ENCODE data around the gene TGIF1. TPM values are rescaled to one million over a fixed set of nuclear protein-coding genes. Genes with fewer than 3 reads are reported as not detected.

The TGIF1 gene
- total RNA-seq, 2 donors from 2014 or later, result 17.1 to 23.1 TPM

DNA sequence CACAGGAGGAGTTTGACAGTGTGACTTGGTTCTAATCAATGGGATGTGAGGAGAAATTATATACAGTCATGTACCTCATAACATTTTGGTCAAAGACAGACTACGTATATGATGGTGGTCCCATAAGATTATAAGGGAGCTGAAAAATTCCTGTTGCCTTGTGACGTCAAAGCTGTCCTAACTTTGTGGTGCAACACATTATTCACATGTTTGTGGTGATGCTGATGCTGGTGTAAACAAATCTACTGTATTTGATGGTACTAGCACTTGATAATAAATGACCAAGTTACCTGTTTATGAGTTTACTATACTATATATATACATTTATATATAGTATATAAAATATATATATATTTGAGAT lies 29.1 kb upstream of the TGIF1 start:
- intact Hi-C loops (cut with DNase I), result no loop called here
- Histone ChIP-seq H3K4me1 (no peaks in the 10 kb centered on the region), H3K27me3 (no peaks in the 10 kb centered on the region), H3K36me3 (replicated peaks in 1 of 2; ENCODE audit: insufficient read depth in 1 of 2, low read depth in 2 of 2) (no peaks in the 10 kb centered on the region), H3K4me3 (no peak overlapping the region), H3K27ac (no peak overlapping the region), H3K9me3 (no peaks in the 10 kb centered on the region)
- WGBS, 2 donors, result 84 to 89% methylated on average over 2 of the region's 2 CpGs
- no peak for TF ChIP-seq POLR2A (IDR thresholded peaks at IDR 0.05)
- TF ChIP-seq, protein P1, sequence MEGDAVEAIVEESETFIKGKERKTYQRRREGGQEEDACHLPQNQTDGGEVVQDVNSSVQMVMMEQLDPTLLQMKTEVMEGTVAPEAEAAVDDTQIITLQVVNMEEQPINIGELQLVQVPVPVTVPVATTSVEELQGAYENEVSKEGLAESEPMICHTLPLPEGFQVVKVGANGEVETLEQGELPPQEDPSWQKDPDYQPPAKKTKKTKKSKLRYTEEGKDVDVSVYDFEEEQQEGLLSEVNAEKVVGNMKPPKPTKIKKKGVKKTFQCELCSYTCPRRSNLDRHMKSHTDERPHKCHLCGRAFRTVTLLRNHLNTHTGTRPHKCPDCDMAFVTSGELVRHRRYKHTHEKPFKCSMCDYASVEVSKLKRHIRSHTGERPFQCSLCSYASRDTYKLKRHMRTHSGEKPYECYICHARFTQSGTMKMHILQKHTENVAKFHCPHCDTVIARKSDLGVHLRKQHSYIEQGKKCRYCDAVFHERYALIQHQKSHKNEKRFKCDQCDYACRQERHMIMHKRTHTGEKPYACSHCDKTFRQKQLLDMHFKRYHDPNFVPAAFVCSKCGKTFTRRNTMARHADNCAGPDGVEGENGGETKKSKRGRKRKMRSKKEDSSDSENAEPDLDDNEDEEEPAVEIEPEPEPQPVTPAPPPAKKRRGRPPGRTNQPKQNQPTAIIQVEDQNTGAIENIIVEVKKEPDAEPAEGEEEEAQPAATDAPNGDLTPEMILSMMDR (IDR thresholded peaks at IDR 0.05), result no peak
- DNase-seq, result no peak
- no peak for ATAC-seq

GRCh38 chr18:3422905-3423304 lies 27.1 kb upstream of the TGIF1 start:
- DNase-seq (no peak), ATAC-seq (no peak)
- no peak overlapping the region for H3K27ac ChIP-seq
- H3K27me3 ChIP-seq, result no peaks in the 10 kb centered on the region
- H3K4me1 ChIP-seq, result no peaks in the 10 kb centered on the region
- no peaks in the 10 kb centered on the region for H3K9me3 ChIP-seq
- intact Hi-C loops (cut with DNase I), result no loop called here
- WGBS, 2 donors, result 92 to 97% methylated on average over 9 to 10 of the region's 10 CpGs
- no peaks in the 10 kb centered on the region for H3K36me3 ChIP-seq (replicated peaks in 1 of 2; ENCODE audit: insufficient read depth in 1 of 2, low read depth in 2 of 2)
- TF ChIP-seq, protein P1 (IDR thresholded peaks at IDR 0.05), result no peak
- TF ChIP-seq POLR2A (IDR thresholded peaks at IDR 0.05), result no peak
- no peak overlapping the region for H3K4me3 ChIP-seq

DNA sequence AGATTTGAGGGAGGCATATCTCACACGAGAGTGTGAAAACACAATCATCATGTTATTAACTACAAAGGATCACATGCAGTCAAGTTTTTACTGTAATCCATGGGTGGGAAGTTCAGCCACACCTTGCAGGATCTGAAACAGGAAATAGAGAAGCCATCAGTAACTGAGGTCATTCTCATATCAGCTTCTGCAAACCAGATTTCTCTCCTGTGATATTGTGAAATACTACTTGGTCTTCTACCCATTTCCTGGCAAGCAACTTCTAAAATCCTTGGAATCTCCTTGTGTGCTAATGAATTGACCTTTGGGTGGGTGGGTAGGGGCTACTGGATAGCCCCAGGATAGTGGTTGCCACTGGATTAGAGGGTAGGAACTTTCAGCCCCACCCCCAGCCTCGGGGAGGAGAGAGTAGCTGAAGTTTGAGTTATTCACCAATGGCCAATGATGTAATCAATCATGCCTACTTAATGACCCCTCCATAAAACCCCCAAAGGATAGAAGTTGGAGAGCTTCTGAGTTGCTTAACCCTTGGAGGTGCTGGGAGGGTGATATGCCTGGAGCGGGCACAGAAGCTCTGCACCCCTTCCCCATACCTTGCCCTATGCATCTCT lies 25.6 kb upstream of the TGIF1 start:
- no peaks in the 10 kb centered on the region for H3K36me3 ChIP-seq (replicated peaks in 1 of 2; ENCODE audit: insufficient read depth in 1 of 2, low read depth in 2 of 2)
- H3K4me1 ChIP-seq, result no peaks in the 10 kb centered on the region
- no peak overlapping the region for H3K27ac ChIP-seq
- no peak for DNase-seq
- WGBS, 2 donors, result 41 to 54% methylated on average over 3 of the region's 3 CpGs
- TF ChIP-seq, protein P1 (IDR thresholded peaks at IDR 0.05), result no peak
- TF ChIP-seq POLR2A (IDR thresholded peaks at IDR 0.05), result no peak
- no peak overlapping the region for H3K4me3 ChIP-seq
- H3K9me3 ChIP-seq, result no peaks in the 10 kb centered on the region
- H3K27me3 ChIP-seq, result no peaks in the 10 kb centered on the region
- no peak for ATAC-seq
- intact Hi-C loops (cut with DNase I), result no loop called here

DNA sequence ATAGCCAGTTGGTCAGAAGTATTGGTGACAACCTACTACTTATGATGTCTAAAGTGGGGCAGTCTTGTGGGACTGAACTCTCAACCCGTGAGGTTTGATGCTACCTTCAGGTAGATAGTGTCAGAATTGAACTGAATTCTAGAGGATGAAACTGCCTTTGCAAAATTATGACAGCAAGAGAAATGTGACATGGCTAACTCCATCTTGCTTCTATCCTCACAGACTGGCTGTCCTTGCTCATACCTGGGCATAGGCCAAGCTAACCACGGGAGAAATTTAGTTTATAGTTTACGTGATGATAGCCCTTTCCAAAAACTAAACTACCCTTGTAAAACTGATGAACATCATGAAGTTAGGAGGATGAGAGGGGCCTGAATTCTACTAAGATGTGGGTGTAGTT lies 24.9 kb upstream of the TGIF1 start:
- no peak overlapping the region for H3K4me3 ChIP-seq
- DNase-seq, result no peak
- intact Hi-C loops (cut with DNase I), result no loop called here
- H3K36me3 ChIP-seq (replicated peaks in 1 of 2; ENCODE audit: insufficient read depth in 1 of 2, low read depth in 2 of 2), result no peaks in the 10 kb centered on the region
- no peaks in the 10 kb centered on the region for H3K4me1 ChIP-seq
- H3K27ac ChIP-seq, result no peak overlapping the region
- WGBS, 2 donors, result 86 to 87% methylated on average over 3 of the region's 3 CpGs
- H3K9me3 ChIP-seq, result no peaks in the 10 kb centered on the region
- no peak for ATAC-seq
- TF ChIP-seq, protein P1 (IDR thresholded peaks at IDR 0.05), result no peak
- TF ChIP-seq POLR2A (IDR thresholded peaks at IDR 0.05), result no peak
- no peaks in the 10 kb centered on the region for H3K27me3 ChIP-seq

- H3K9me3 ChIP-seq, result no peaks in the 10 kb centered on the region
- ATAC-seq (no peak), DNase-seq (no peak)
- intact Hi-C loops (cut with DNase I), result no loop called here
- H3K4me3 ChIP-seq, result no peak overlapping the region
- no peaks in the 10 kb centered on the region for H3K36me3 ChIP-seq (replicated peaks in 1 of 2; ENCODE audit: insufficient read depth in 1 of 2, low read depth in 2 of 2)
- H3K27me3 ChIP-seq, result no peaks in the 10 kb centered on the region
- WGBS, 2 donors, result 82 to 87% methylated on average over 6 of the region's 6 CpGs
- H3K4me1 ChIP-seq, result no peaks in the 10 kb centered on the region
- TF ChIP-seq, protein P1 (IDR thresholded peaks at IDR 0.05), result no peak
- TF ChIP-seq POLR2A (IDR thresholded peaks at IDR 0.05), result no peak
- no peak overlapping the region for H3K27ac ChIP-seq
Measured at GRCh38 chr18:3425446-3425845, 24.5 kb upstream of the TGIF1 start.

Measured in body of pancreas (tissue), 4 donors.